Endometrial microvascular endothelial cells (primary cell): ENCODE data around the gene KIAA1328. TPM values are rescaled to one million over a fixed set of nuclear protein-coding genes. Genes with fewer than 3 reads are reported as not detected.

Experiments used
- in situ Hi-C: cut with HindIII; loops from 2 replicates; pipeline ENCODE4 v1.10.0; 2017; ENCODE audit warnings: low sequenced_read_pairs, low pct_unique_long_range_greater_than_20kb; ENCODE audit errors: inconsistent ontology term
- total RNA-seq: library from RNA; depleted of rRNA; stranded (reverse); fragments of >200 nt; gene quantifications from one replicate; pipeline ENCODE4 v1.2.3, GENCODE V29; 2015; ENCODE audit errors: inconsistent ontology term

KIAA1328 gene
- total RNA-seq, 1 donor from 2014 or later = 5.4 TPM

GRCh38 chr18:36912887-36913286 lies 84.0 kb downstream of the KIAA1328 start:
- in situ Hi-C loops = no loop called here

GRCh38 chr18:36917907-36918306 lies 89.0 kb downstream of the KIAA1328 start:
- in situ Hi-C loops = no loop called here

GRCh38 chr18:36929601-36930000 lies 100.7 kb downstream of the KIAA1328 start:
- in situ Hi-C loops = no loop called here

DNA sequence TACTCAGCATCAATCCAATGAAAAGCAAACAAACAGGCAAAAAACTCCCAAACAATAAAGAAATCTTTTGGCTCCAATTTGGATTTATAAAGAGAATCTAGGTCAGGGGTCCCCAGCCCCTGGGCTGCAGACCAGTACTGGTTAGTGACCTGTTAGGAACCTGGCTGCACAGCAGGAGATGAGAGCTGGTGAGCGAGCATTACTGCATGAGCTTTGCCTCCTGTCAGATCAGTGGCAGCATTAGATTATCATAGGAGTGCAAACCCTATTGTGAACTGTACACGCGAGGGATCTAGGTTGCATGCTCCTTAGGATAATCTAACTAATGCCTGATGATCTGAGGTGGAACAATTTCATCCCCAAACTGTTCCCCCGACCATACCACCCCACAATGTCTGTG lies 102.2 kb downstream of the KIAA1328 start:
- in situ Hi-C loops = no loop called here

GRCh38 chr18:36933552-36933951 lies 104.6 kb downstream of the KIAA1328 start:
- in situ Hi-C loops = no loop called here

GRCh38 chr18:36934884-36935283 lies 106.0 kb downstream of the KIAA1328 start:
- in situ Hi-C loops = no loop called here

DNA sequence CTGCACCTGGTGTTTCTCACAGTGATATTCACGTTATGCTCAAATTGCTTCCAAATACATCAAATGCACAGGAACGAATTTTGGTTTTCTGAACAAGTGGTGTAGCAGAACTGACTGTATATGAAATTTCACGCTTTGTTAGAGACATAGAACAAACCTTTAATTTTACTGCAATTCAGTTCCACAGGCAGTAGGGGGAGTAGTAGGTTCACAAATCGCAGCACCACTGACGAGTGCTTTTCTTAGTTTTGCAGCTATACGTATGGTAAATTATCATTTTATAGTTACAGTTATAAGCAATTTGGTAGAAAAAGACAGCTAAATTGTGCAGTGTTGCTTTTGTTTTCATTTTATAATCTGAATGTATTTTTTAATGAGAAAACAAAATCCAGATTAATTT lies 113.3 kb downstream of the KIAA1328 start:
- in situ Hi-C loops = no loop called here

GRCh38 chr18:36947820-36948348 lies 119.0 kb downstream of the KIAA1328 start:
- in situ Hi-C loops = no loop called here

- in situ Hi-C loops = no loop called here
Measured at GRCh38 chr18:36950282-36950681, 121.4 kb downstream of the KIAA1328 start.

DNA sequence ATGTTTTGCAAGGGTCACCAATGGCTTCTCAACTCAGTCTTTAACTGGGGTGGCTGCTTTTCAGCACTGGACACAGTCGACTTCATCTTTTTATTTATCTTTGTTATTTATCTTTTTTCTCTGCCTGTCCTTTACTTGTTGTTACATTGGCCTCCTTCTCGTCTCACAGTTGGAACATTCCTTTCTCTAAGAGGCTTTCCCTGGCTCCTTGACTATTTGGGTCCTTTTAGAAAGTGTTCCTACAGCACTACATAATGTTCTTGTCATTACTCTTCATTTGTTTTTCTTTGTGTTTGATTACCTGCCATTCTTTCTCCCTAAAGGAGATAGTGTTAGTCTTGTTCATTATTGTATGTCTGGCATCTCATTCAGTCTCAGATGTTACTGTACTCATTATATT lies 122.0 kb downstream of the KIAA1328 start:
- in situ Hi-C loops = no loop called here

DNA sequence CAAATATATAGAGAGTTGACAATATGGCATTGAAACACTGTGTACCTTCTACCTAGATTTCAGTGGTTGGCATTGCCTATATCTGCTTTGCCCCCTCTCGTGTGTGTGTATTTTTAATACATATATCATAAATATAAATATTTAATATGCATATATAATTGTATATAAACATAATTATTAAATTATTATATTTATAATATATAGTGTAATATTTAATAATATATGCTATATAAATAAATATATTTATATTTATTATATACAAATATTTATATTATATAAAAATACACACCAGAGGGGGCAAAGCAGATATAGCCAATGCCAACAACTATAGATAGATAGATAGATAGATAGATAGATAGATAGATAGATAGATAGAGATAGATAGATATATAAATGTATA lies 124.1 kb downstream of the KIAA1328 start:
- in situ Hi-C loops = no loop called here

- in situ Hi-C loops = no loop called here
Measured at GRCh38 chr18:36960038-36960437, 131.1 kb downstream of the KIAA1328 start.

GRCh38 chr18:36963464-36963863 lies 134.5 kb downstream of the KIAA1328 start:
- in situ Hi-C loops = no loop called here

- in situ Hi-C loops = no loop called here
Measured at GRCh38 chr18:36974686-36975085, 145.8 kb downstream of the KIAA1328 start.

DNA sequence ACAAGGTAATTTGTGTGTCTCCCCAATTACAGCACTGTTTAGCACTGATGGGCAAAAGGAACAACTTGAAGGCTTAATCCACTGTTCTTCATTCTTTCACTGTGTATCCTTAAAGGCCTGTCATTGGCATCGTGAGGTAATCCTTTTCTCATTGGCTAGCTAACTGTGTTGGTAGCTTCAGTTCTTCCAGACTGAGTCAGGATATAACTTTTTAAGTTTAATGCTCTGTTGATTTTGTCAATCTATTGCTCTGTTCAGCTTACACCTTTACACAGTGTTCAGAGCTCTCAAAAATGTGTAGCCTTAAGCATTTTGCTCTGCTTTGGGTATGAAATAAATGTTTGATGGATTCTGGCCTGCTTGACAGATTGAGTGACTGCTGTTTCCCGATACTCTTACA lies 148.2 kb downstream of the KIAA1328 start:
- in situ Hi-C loops = no loop called here

- in situ Hi-C loops = no loop called here
Measured at GRCh38 chr18:36993068-36993467, 164.1 kb downstream of the KIAA1328 start.

- in situ Hi-C loops = no loop called here
Measured at GRCh38 chr18:37006742-37007141, 177.8 kb downstream of the KIAA1328 start.

- in situ Hi-C loops = no loop called here
Measured at GRCh38 chr18:37012452-37012851, 183.5 kb downstream of the KIAA1328 start.

GRCh38 chr18:37019157-37019827 lies 190.4 kb downstream of the KIAA1328 start:
- in situ Hi-C loops = no loop called here

GRCh38 chr18:37033419-37033818 lies 204.5 kb downstream of the KIAA1328 start:
- in situ Hi-C loops = no loop called here

DNA sequence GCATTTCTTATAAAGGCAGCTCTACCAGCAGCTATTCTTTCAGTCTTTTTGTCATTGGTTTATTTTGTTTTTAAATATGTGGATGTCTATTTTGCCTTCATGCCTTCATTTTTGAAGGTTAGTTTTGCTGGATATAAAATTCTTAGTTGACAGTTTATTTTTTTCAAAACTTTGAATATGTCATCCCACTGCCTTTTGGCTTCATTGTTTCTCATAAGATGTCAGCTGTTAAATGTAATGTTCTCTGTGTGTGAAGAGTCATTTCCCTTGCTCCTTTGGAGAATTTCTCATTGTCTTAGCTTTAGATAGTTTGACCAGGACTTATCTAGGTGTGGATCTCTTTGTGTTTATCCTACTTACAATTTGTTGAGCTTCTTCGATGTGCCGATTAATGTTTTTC lies 213.5 kb downstream of the KIAA1328 start:
- in situ Hi-C loops = no loop called here
